OCI-LY1 (cell line): ENCODE results near the gene VIL1.

ENCODE experiments used
- H2AFZ ChIP-seq: fragments of 200-600 bp; sonication (generic), shearing (Covaris generic); 2 replicates; pipeline ENCODE4 v1.6.0; 2014; ENCODE audit warnings: antibody characterized with exemption, mild to moderate bottlenecking, low read length
- H3F3A ChIP-seq: fragments of 200-600 bp; sonication (generic), shearing (Covaris generic); 2 replicates; pipeline ENCODE4 v1.6.0; 2014; ENCODE audit warnings: mild to moderate bottlenecking, antibody characterized with exemption, low read length, moderate library complexity; ENCODE audit not compliant: insufficient read depth
- H3K27ac ChIP-seq: fragments of 200-600 bp; sonication (generic); 2 replicates; pipeline ENCODE4 v1.5.1; 2014; ENCODE audit warnings: low read length, mixed run types, mild to moderate bottlenecking, low read depth; ENCODE audit not compliant: poor library complexity, severe bottlenecking
- H3K27me3 ChIP-seq: fragments of 200-600 bp; sonication (generic); 2 replicates; pipeline ENCODE4 v1.6.0; 2014; ENCODE audit warnings: antibody characterized with exemption, mild to moderate bottlenecking, low read length, moderate library complexity; ENCODE audit not compliant: insufficient read depth
- H3K36me3 ChIP-seq: fragments of 200-600 bp; sonication (generic); 2 replicates; pipeline ENCODE4 v1.6.1; 2014; ENCODE audit warnings: mild to moderate bottlenecking, antibody characterized with exemption, low read length, moderate library complexity, mixed read lengths; ENCODE audit not compliant: insufficient read depth
- H3K4me1 ChIP-seq: fragments of 200-600 bp; sonication (generic); 2 replicates; pipeline ENCODE4 v1.5.1; 2014; ENCODE audit warnings: mild to moderate bottlenecking, low read length, moderate library complexity; ENCODE audit not compliant: insufficient read depth, severe bottlenecking
- H3K4me2 ChIP-seq: fragments of 200-600 bp; sonication (generic), shearing (Covaris generic); 2 replicates; pipeline ENCODE4 v1.6.1; 2014; ENCODE audit warnings: low read length
- H3K4me3 ChIP-seq: fragments of 200-600 bp; sonication (generic); 2 replicates; pipeline ENCODE4 v1.5.1; 2014; ENCODE audit warnings: low read length, low read depth, mild to moderate bottlenecking, mixed read lengths; ENCODE audit not compliant: poor library complexity, severe bottlenecking
- H3K79me2 ChIP-seq: fragments of 200-600 bp; shearing (Covaris generic); 2 replicates; pipeline ENCODE4 v1.6.1; 2016; ENCODE audit warnings: mixed run types, low read length, mixed read lengths; ENCODE audit not compliant: insufficient read depth
- H3K9ac ChIP-seq: fragments of 200-600 bp; sonication (generic), shearing (Covaris generic); 2 replicates; pipeline ENCODE4 v1.6.1; 2014; ENCODE audit warnings: mild to moderate bottlenecking, low read length, mixed read lengths
- H3K9me2 ChIP-seq: fragments of 200-600 bp; sonication (generic), shearing (Covaris generic); 2 replicates; pipeline ENCODE4 v1.6.1; 2014; ENCODE audit warnings: low read depth, mild to moderate bottlenecking, low read length, mixed read lengths
- H3K9me3 ChIP-seq: fragments of 200-600 bp; shearing (Covaris generic); 2 replicates; pipeline ENCODE4 v1.6.1; 2014; ENCODE audit warnings: low read length, mixed read lengths
- H4K20me1 ChIP-seq: fragments of 200-600 bp; sonication (generic), shearing (Covaris generic); 2 replicates; pipeline ENCODE4 v1.6.0; 2016; ENCODE audit warnings: mild to moderate bottlenecking, low read length; ENCODE audit not compliant: insufficient read depth
- CTCF ChIP-seq: fragments of 200-600 bp; sonication (generic), shearing (Covaris generic); IDR thresholded peaks from 2 replicates; pipeline ENCODE4 v1.5.1; 2017; ENCODE audit warnings: mild to moderate bottlenecking, antibody characterized with exemption, low read length, moderate library complexity, mixed read lengths
- EZH2 ChIP-seq: fragments of 200-600 bp; sonication (generic), shearing (Covaris generic); IDR thresholded peaks from 2 replicates; pipeline ENCODE4 v1.8.0; 2017; ENCODE audit warnings: borderline replicate concordance, mixed run types, mild to moderate bottlenecking, antibody characterized with exemption, low read length, moderate library complexity, mixed read lengths

Gene VIL1

GRCh38 chr2:218471982-218472381 lies 53.1 kb downstream of the VIL1 start:
- H3K9me3 ChIP-seq, result no peaks in the 10 kb centered on the region
- H3F3A ChIP-seq, result no peaks in the 10 kb centered on the region
- H3K9me2 ChIP-seq, result no peaks in the 10 kb centered on the region
- H3K79me2 ChIP-seq, result no peaks in the 10 kb centered on the region
- no peaks in the 10 kb centered on the region for H4K20me1 ChIP-seq
- peaks cover 45% of the 10 kb centered on the region; the same call in 1 of the 2 replicates for H3K36me3 ChIP-seq
- TF ChIP-seq CTCF (no peak), EZH2 (no peak)
- H3K4me3 ChIP-seq, result no peak overlapping the region
- no peak overlapping the region for H3K4me2 ChIP-seq
- H2AFZ ChIP-seq, result no peak overlapping the region
- peaks cover 6% of the 10 kb centered on the region for H3K4me1 ChIP-seq
- H3K27me3 ChIP-seq, result no peaks in the 10 kb centered on the region
- H3K9ac ChIP-seq, result no peak overlapping the region
- H3K27ac ChIP-seq, result no peak overlapping the region

- H3K27ac ChIP-seq, result no peak overlapping the region
- no peak overlapping the region for H3K4me2 ChIP-seq
- no peaks in the 10 kb centered on the region for H4K20me1 ChIP-seq
- no peak for TF ChIP-seq CTCF
- TF ChIP-seq EZH2, result no peak
- H3F3A ChIP-seq, result no peaks in the 10 kb centered on the region
- no peaks in the 10 kb centered on the region for H3K9me3 ChIP-seq
- H3K27me3 ChIP-seq, result no peaks in the 10 kb centered on the region
- no peaks in the 10 kb centered on the region for H3K79me2 ChIP-seq
- H3K9me2 ChIP-seq, result no peaks in the 10 kb centered on the region
- H3K4me3 ChIP-seq, result no peak overlapping the region
- peaks cover 6% of the 10 kb centered on the region for H3K4me1 ChIP-seq
- H2AFZ ChIP-seq, result no peak overlapping the region
- no peak overlapping the region for H3K9ac ChIP-seq
- peaks cover 51% of the 10 kb centered on the region; the same call in 1 of the 2 replicates for H3K36me3 ChIP-seq
These were observed 54.1 kb downstream of the VIL1 start for GRCh38 chr2:218472988-218473387.

- Histone ChIP-seq H3K4me3 (no peak overlapping the region), H4K20me1 (no peaks in the 10 kb centered on the region), H3K9ac (no peak overlapping the region), H3F3A (no peaks in the 10 kb centered on the region), H3K79me2 (no peaks in the 10 kb centered on the region), H3K4me1 (peaks cover 6% of the 10 kb centered on the region), H3K27ac (no peak overlapping the region), H3K9me3 (no peaks in the 10 kb centered on the region), H2AFZ (no peak overlapping the region), H3K4me2 (no peak overlapping the region), H3K9me2 (no peaks in the 10 kb centered on the region), H3K36me3 (peaks cover 62% of the 10 kb centered on the region; the same call in 1 of the 2 replicates), H3K27me3 (no peaks in the 10 kb centered on the region)
- no peak for TF ChIP-seq CTCF
- TF ChIP-seq EZH2, result no peak
These were observed 55.6 kb downstream of the VIL1 start for GRCh38 chr2:218474527-218474926.
